ENCODE data around the gene ZNF502. TPM values are rescaled to one million over a fixed set of nuclear protein-coding genes. Genes with fewer than 3 reads are reported as not detected.

ZNF502 gene
- total and polyA plus RNA-seq, 2 of the 8 experiments (the other 6 are each of a cell fraction or from before 2014, with no cell fraction given): 1.5 to 3.8 TPM

- Histone ChIP-seq H4K91ac (replicated peaks; ENCODE audit: insufficient read length, low read length) (no peak overlapping the region), H3K9me3 (ENCODE audit: insufficient read depth in 2 of 2, low read depth in 1 of 2, low read length in 1 of 2) (peaks cover 43 to 52% of the 10 kb centered on the region in 2 experiments), H3K14ac (ENCODE audit: insufficient read length) (no peak overlapping the region), H3K56ac (replicated peaks; ENCODE audit: insufficient read length, low read depth, low read length) (no peak overlapping the region), H3K27me3 (replicated peaks in 1 of 4; ENCODE audit: control insufficient read depth in 3 of 4, extremely low read depth in 1 of 4, insufficient read depth in 3 of 4, low read length in 3 of 4) (no peaks in the 10 kb centered on the region), H4K20me1 (replicated peaks in 1 of 2; ENCODE audit: control insufficient read depth in 1 of 2, insufficient read depth in 2 of 2, low read length in 2 of 2) (no peaks in the 10 kb centered on the region), H2BK5ac (ENCODE audit: low read depth, low read length) (no peak overlapping the region), H4K5ac (ENCODE audit: insufficient read length, low read depth, low read length) (no peak overlapping the region), H2BK120ac (replicated peaks; ENCODE audit: low read depth, low read length) (no peak overlapping the region), H4K8ac (ENCODE audit: extremely low read depth, insufficient read depth, low read length) (no peak overlapping the region), H3K79me1 (ENCODE audit: low read depth, low read length) (no peaks in the 10 kb centered on the region; the same call in 1 of the 2 replicates), H2AFZ (ENCODE audit: low read length) (no peak overlapping the region), H2BK20ac (ENCODE audit: low read length) (no peak overlapping the region), H3K9ac (replicated peaks in 1 of 4; ENCODE audit: extremely low read depth in 1 of 4, low read depth in 3 of 4, low read length in 3 of 4) (no peak overlapping the region), H3K23ac (ENCODE audit: insufficient read length) (no peak overlapping the region), H3K18ac (ENCODE audit: extremely low read depth, low read length) (no peak overlapping the region), H2BK15ac (ENCODE audit: low read length) (no peak overlapping the region), H3K79me2 (ENCODE audit: control insufficient read depth in 1 of 2, insufficient read depth in 2 of 2, low read length in 2 of 2) (peaks cover 0 to 43% of the 10 kb centered on the region in 2 experiments; a peak in 2 of 4 replicates), H3K23me2 (ENCODE audit: low read depth, low read length) (no peaks in the 10 kb centered on the region), H3K27ac (ENCODE audit: low read depth, low read length) (no peak overlapping the region), H3K4me1 (replicated peaks in 1 of 4; ENCODE audit: control insufficient read depth in 3 of 4, insufficient read depth in 4 of 4, low read length in 3 of 4) (no peaks in the 10 kb centered on the region), H2AK5ac (ENCODE audit: low read depth, low read length) (no peak overlapping the region), H3K36me3 (ENCODE audit: control insufficient read depth in 2 of 4, insufficient read depth in 4 of 4, low read length in 3 of 4) (peaks cover 2 to 63% (median 35%) of the 10 kb centered on the region in 4 experiments; a peak in 7 of 8 replicates), H3K4me3 (ENCODE audit: extremely low read depth in 1 of 4, insufficient read depth in 2 of 4, low read depth in 3 of 4, low read length in 4 of 4) (no peak overlapping the region; a peak in 1 of 8 replicates), H3K4me2 (ENCODE audit: insufficient read depth in 1 of 2, low read depth in 2 of 2, low read length in 2 of 2) (no peak overlapping the region), H2BK12ac (ENCODE audit: low read depth, low read length) (no peak overlapping the region), H3K4ac (replicated peaks; ENCODE audit: insufficient read length, low read depth, low read length) (no peak overlapping the region)
- FAIRE-seq: no peak
- 79% methylated on average over 1 of the region's 1 CpG; no CpG with 5 or more reads in 1 of the 2 experiments for WGBS, 2 experiments (ENCODE audit: extremely low coverage in 1 of 2, insufficient coverage in 1 of 2, insufficient read length in 1 of 2, insufficient replicate concordance in 2 of 2, low coverage in 1 of 2, low lambda C conversion rate in 2 of 2, missing lambda C conversion rate in 1 of 2)
- CTCF ChIA-PET (ENCODE audit: partially characterized antibody): interaction anchor here (0.6 kb wide), 1 partner anchor 119 kb away, joined by 4 read pairs; no protein-coding TSS in a partner anchor
- TF ChIP-seq BCL11A (IDR thresholded peaks at IDR 0.05; ENCODE audit: low read depth in 2 of 2, low read length in 2 of 2) (no peak), POLR2A (IDR thresholded peaks at IDR 0.05; ENCODE audit: control extremely low read depth in 1 of 2, low read depth in 2 of 2, low read length in 2 of 2) (no peak), EP300 (IDR thresholded peaks at IDR 0.05; ENCODE audit: borderline replicate concordance in 1 of 2, low read depth in 2 of 2, low read length in 2 of 2) (no peak), CREB1 (IDR thresholded peaks at IDR 0.05) (no peak), ASH2L (IDR thresholded peaks at IDR 0.05; ENCODE audit: low read length) (no peak), SIRT6 (IDR thresholded peaks at IDR 0.05; ENCODE audit: low read length) (no peak), ZNF274 (IDR thresholded peaks at IDR 0.05; ENCODE audit: borderline replicate concordance, extremely low read depth, low read length) (no peak), SP2 (IDR thresholded peaks at IDR 0.05; ENCODE audit: low read length) (no peak), GABPA (IDR thresholded peaks at IDR 0.05; ENCODE audit: borderline replicate concordance, insufficient read depth, low read length) (no peak), NANOG (IDR thresholded peaks at IDR 0.05; ENCODE audit: insufficient read depth, low read depth, low read length, poor library complexity, severe bottlenecking) (no peak)
- POLR2A ChIA-PET (ENCODE audit: partially characterized antibody): interaction anchor here (1.0 to 2.4 kb wide), 2 partner anchors 10 to 43 kb away, joined by 3 to 12 read pairs; partner anchors contain the start of genes KIAA1143 and KIF15
- no peak for DNase-seq (ENCODE audit: low read depth in 1 of 2, low spot score in 2 of 2)
Measured at GRCh38 chr3:44772099-44772442, 59.6 kb downstream of the ZNF502 start.

All from H1 (cell line).